Activated naive CD4-positive, alpha-beta T cell treated with anti-CD3 and anti-CD28 coated beads, Interleukin-2, amount 10 ng/mL, durations not matched to agents 7 days and 5 days (primary cell): ENCODE data around the gene KCNE1.
A peak's percentile ranks its signal among the peaks of the same experiment; 100 is the strongest.

ENCODE experiments used
- CTCF ChIA-PET: fragments of 350-600 bp; sonication (Branson Sonifier 250); formaldehyde crosslinking; loops from one replicate; lab custom pipeline; 2021; ENCODE audit warnings: antibody characterized with exemption; lab: Charles Lee
- DNase-seq: peaks from one replicate; pipeline ENCODE4 v3.0.0-alpha.2; 2020
- H3K27ac Mint-ChIP-seq: one replicate; pipeline ENCODE4 v1.8.0; 2021; ENCODE audit warnings: mild to moderate bottlenecking, moderate library complexity, mixed read lengths
- H3K27me3 Mint-ChIP-seq: one replicate; pipeline ENCODE4 v1.8.0; 2021; ENCODE audit warnings: mild to moderate bottlenecking, mixed read lengths
- H3K36me3 Mint-ChIP-seq: one replicate; pipeline ENCODE4 v1.8.0; 2021; ENCODE audit warnings: mixed read lengths
- H3K4me1 Mint-ChIP-seq: one replicate; pipeline ENCODE4 v1.8.0; 2021; ENCODE audit warnings: mixed read lengths
- H3K4me3 Mint-ChIP-seq: one replicate; pipeline ENCODE4 v1.8.0; 2021; ENCODE audit warnings: mild to moderate bottlenecking, moderate library complexity, mixed read lengths
- H3K9me3 Mint-ChIP-seq: one replicate; pipeline ENCODE4 v1.8.0; 2021; ENCODE audit warnings: mixed read lengths

KCNE1 gene

DNA sequence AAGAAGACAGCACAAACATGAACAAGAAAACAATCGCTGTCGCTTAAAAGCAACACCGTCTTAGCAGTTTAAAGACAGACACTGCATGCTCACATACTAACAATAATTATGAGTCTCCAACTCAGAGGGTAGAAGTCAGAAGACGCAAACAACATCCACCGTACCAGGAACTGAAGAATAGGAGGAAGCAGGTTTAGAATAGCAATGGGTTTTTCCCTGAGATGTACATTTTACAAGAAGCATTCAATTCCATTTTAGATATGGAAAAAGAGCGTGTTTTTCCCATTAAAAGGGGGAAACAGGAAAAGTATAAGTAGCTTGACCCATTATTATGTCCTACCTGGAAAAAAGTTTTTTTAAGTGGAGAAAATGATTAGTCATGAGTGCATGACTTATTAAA, 34.5 kb upstream of the KCNE1 start:
- H3K4me1 Mint-ChIP-seq: peaks cover 6% of the 10 kb centered on the region
- CTCF ChIA-PET: no interaction called here
- H3K9me3 Mint-ChIP-seq: peaks cover 2% of the 10 kb centered on the region
- no peaks in the 10 kb centered on the region for H3K36me3 Mint-ChIP-seq
- no peak overlapping the region for H3K27ac Mint-ChIP-seq
- no peak overlapping the region for H3K4me3 Mint-ChIP-seq
- DNase-seq: no peak
- no peaks in the 10 kb centered on the region for H3K27me3 Mint-ChIP-seq

GRCh38 chr21:34545079-34545884, 33.3 kb upstream of the KCNE1 start:
- Mint-ChIP-seq H3K4me1 (peaks cover 6% of the 10 kb centered on the region), H3K27me3 (no peaks in the 10 kb centered on the region), H3K36me3 (no peaks in the 10 kb centered on the region), H3K4me3 (no peak overlapping the region), H3K27ac (no peak overlapping the region), H3K9me3 (peaks cover 2% of the 10 kb centered on the region)
- DNase-seq: no peak
- CTCF ChIA-PET: no interaction called here

DNA sequence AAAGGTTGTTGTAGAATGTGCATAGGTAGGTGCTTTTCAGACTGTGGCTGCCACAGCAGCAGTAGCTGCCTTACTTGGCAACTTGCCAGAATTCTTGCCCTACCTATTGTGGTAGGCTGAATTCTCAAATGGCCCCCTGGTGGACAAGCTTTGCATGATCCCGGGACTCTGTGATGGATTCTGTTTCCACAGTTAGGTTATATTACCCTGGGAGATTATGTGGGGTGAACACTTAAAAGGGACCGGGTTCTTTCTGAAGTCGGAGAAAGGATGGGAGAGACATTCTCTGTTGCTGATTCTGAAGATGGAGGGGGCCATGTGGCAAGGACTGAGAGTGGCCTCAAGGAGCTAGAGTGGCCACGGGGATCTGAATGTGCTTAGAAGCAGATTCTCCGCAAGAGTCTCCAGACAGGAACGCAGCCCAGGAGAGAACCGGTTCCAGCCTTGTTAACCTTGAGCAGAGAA, 32.1 kb upstream of the KCNE1 start:
- Mint-ChIP-seq H3K4me3 (no peak overlapping the region), H3K27ac (no peak overlapping the region), H3K4me1 (peaks cover 6% of the 10 kb centered on the region), H3K36me3 (no peaks in the 10 kb centered on the region), H3K27me3 (no peaks in the 10 kb centered on the region), H3K9me3 (peaks cover 2% of the 10 kb centered on the region)
- DNase-seq: peak; percentile 51
- CTCF ChIA-PET: interaction anchor here (1.4 kb wide), 1 partner anchor 27 kb away, joined by 3 read pairs; no protein-coding TSS in a partner anchor

DNA sequence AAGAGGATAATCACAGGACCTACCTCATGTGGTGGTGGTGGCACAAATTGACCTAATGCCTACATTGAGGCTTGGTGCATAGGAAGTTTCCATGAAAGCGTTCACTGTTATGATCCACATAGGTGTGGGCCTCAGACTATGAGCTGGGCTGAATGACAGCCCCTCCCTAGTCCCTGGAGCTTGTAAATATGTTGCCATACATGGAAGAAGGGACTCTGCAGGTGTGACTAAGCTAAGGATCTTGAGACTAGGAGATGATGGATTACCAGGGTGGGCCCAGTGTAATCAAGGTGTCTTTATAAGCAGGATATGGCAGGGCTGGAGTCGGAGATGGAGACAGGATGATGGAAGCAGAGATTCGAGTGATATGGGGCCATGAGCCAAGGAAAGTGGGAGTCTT, 31.0 kb upstream of the KCNE1 start:
- no peak for DNase-seq
- CTCF ChIA-PET: interaction anchor here (1.4 kb wide), 1 partner anchor 26 kb away, joined by 3 read pairs; no protein-coding TSS in a partner anchor
- no peak overlapping the region for H3K27ac Mint-ChIP-seq
- H3K4me1 Mint-ChIP-seq: peaks cover 6% of the 10 kb centered on the region
- no peaks in the 10 kb centered on the region for H3K27me3 Mint-ChIP-seq
- peaks cover 2% of the 10 kb centered on the region for H3K9me3 Mint-ChIP-seq
- H3K4me3 Mint-ChIP-seq: no peak overlapping the region
- H3K36me3 Mint-ChIP-seq: no peaks in the 10 kb centered on the region

GRCh38 chr21:34540206-34540605, 28.2 kb upstream of the KCNE1 start:
- no peak overlapping the region for H3K4me3 Mint-ChIP-seq
- no peaks in the 10 kb centered on the region for H3K36me3 Mint-ChIP-seq
- H3K27ac Mint-ChIP-seq: no peak overlapping the region
- peaks cover 2% of the 10 kb centered on the region for H3K9me3 Mint-ChIP-seq
- CTCF ChIA-PET: no interaction called here
- no peaks in the 10 kb centered on the region for H3K4me1 Mint-ChIP-seq
- DNase-seq: no peak
- H3K27me3 Mint-ChIP-seq: no peaks in the 10 kb centered on the region

DNA sequence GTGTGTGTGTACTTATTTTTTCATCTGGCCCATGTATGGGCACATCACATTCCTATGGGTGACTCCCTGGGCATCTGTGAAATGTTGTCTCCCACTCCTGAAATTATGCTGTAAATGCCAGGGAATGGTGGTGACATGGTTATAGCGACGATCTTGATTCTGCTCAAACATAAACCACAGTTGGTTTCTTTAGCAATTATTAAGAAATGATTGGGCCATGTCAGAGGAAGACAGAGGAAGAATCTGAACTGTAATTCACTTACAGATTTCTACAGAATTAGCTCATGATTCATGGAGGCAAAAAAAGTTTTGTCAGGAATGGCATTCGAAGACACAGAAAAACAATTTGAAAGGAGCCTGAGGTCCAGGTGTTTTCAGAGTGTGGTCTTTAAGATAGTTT, 25.8 kb upstream of the KCNE1 start:
- H3K9me3 Mint-ChIP-seq: no peaks in the 10 kb centered on the region
- no peak for DNase-seq
- H3K4me1 Mint-ChIP-seq: no peaks in the 10 kb centered on the region
- no peaks in the 10 kb centered on the region for H3K27me3 Mint-ChIP-seq
- no peak overlapping the region for H3K27ac Mint-ChIP-seq
- no peak overlapping the region for H3K4me3 Mint-ChIP-seq
- CTCF ChIA-PET: no interaction called here
- H3K36me3 Mint-ChIP-seq: no peaks in the 10 kb centered on the region

DNA sequence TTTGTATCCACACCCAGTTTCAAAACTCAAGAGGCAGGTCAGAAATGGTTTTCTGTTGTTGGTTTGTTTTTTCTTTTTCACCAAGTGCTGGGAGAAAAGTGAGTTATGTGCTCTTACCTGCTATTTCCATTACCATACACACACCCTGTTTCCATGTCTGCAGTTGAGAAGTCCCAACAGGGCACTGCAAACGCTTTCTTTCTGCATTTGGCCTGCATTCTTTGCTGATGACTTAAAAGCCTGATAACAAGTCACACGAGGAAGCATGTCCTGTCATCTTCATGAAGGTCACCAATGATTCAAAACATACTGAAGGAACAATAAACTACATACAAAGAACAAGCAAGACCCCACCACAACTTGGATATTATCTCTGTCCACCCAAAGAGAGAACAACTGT, 24.8 kb upstream of the KCNE1 start:
- Mint-ChIP-seq H3K9me3 (no peaks in the 10 kb centered on the region), H3K27me3 (no peaks in the 10 kb centered on the region), H3K27ac (no peak overlapping the region), H3K4me1 (no peaks in the 10 kb centered on the region), H3K36me3 (no peaks in the 10 kb centered on the region), H3K4me3 (no peak overlapping the region)
- DNase-seq: no peak
- CTCF ChIA-PET: no interaction called here

GRCh38 chr21:34536311-34536710, 24.3 kb upstream of the KCNE1 start:
- H3K4me1 Mint-ChIP-seq: no peaks in the 10 kb centered on the region
- CTCF ChIA-PET: no interaction called here
- H3K27me3 Mint-ChIP-seq: no peaks in the 10 kb centered on the region
- DNase-seq: no peak
- no peak overlapping the region for H3K4me3 Mint-ChIP-seq
- no peaks in the 10 kb centered on the region for H3K36me3 Mint-ChIP-seq
- no peak overlapping the region for H3K27ac Mint-ChIP-seq
- no peaks in the 10 kb centered on the region for H3K9me3 Mint-ChIP-seq

- H3K9me3 Mint-ChIP-seq: no peaks in the 10 kb centered on the region
- H3K27ac Mint-ChIP-seq: no peak overlapping the region
- H3K36me3 Mint-ChIP-seq: no peaks in the 10 kb centered on the region
- DNase-seq: no peak
- CTCF ChIA-PET: no interaction called here
- H3K27me3 Mint-ChIP-seq: no peaks in the 10 kb centered on the region
- H3K4me1 Mint-ChIP-seq: no peaks in the 10 kb centered on the region
- H3K4me3 Mint-ChIP-seq: no peak overlapping the region
Measured at GRCh38 chr21:34535886-34536285, 23.9 kb upstream of the KCNE1 start.

GRCh38 chr21:34534522-34534921, 22.5 kb upstream of the KCNE1 start:
- CTCF ChIA-PET: no interaction called here
- Mint-ChIP-seq H3K36me3 (no peaks in the 10 kb centered on the region), H3K9me3 (no peaks in the 10 kb centered on the region), H3K27ac (no peak overlapping the region), H3K4me1 (no peaks in the 10 kb centered on the region), H3K4me3 (no peak overlapping the region), H3K27me3 (no peaks in the 10 kb centered on the region)
- DNase-seq: no peak

GRCh38 chr21:34533938-34534337, 21.9 kb upstream of the KCNE1 start:
- Mint-ChIP-seq H3K9me3 (no peaks in the 10 kb centered on the region), H3K27ac (no peak overlapping the region), H3K36me3 (no peaks in the 10 kb centered on the region), H3K4me3 (no peak overlapping the region), H3K4me1 (no peaks in the 10 kb centered on the region), H3K27me3 (no peaks in the 10 kb centered on the region)
- CTCF ChIA-PET: no interaction called here
- no peak for DNase-seq

- Mint-ChIP-seq H3K4me1 (peaks cover 7% of the 10 kb centered on the region), H3K4me3 (no peak overlapping the region), H3K27me3 (peaks cover 3% of the 10 kb centered on the region), H3K36me3 (no peaks in the 10 kb centered on the region), H3K9me3 (no peaks in the 10 kb centered on the region), H3K27ac (no peak overlapping the region)
- CTCF ChIA-PET: no interaction called here
- DNase-seq: no peak
Measured at GRCh38 chr21:34531399-34531798, 19.4 kb upstream of the KCNE1 start.

DNA sequence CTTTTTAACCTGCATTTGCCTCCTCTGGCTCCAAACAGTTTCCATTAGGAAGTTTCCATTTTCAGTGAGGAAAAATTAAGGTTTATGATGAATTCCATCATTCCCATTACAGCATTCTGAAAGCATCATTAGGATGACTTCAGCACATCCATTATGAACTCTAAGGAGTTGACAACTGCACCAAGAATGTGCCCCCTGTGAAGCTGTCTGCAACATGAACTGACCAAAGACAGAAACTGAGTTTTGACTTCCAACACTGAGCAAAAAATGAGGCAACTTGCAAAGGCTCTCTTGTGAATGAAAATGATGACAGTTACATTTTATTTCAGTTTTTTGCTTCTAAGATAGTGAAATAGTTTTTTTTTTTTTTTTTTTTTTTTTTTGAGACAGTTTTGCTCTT, 18.3 kb upstream of the KCNE1 start:
- no peak for DNase-seq

DNA sequence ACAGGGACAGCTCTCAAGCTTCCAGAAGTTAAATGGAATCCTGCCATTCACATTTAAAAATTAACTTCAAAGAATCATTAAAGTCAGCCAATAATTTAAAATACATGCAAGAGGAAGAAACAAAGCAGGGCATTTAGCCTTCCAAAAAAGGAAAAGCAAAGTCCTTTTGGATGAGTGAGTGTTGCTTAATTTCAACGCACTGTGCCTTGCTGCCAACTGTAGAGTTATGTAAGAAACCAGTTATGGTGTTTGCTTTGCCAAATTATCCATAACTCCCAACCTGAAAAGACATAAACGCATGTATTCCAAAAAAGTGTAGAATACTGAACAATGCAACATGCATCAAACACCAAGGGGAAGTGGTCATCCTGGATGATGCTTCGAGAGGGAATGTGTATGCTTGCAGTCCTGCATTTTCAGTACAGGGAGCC, 16.1 kb upstream of the KCNE1 start:
- Mint-ChIP-seq H3K4me3 (no peak overlapping the region), H3K27ac (no peak overlapping the region), H3K4me1 (peaks cover 10% of the 10 kb centered on the region), H3K9me3 (no peaks in the 10 kb centered on the region), H3K36me3 (no peaks in the 10 kb centered on the region), H3K27me3 (peaks cover 3% of the 10 kb centered on the region)
- no peak for DNase-seq
- CTCF ChIA-PET: no interaction called here

More for the DNA sequence above, 18.3 kb upstream of the KCNE1 start:
- CTCF ChIA-PET: no interaction called here
- Mint-ChIP-seq H3K27me3 (peaks cover 3% of the 10 kb centered on the region), H3K4me3 (no peak overlapping the region), H3K27ac (no peak overlapping the region), H3K4me1 (peaks cover 10% of the 10 kb centered on the region), H3K9me3 (no peaks in the 10 kb centered on the region), H3K36me3 (no peaks in the 10 kb centered on the region)

- H3K27ac Mint-ChIP-seq: peak overlapping the region; percentile 62
- H3K4me1 Mint-ChIP-seq: peaks cover 10% of the 10 kb centered on the region
- CTCF ChIA-PET: interaction anchor here (0.6 to 1.2 kb wide), 5 partner anchors 9 to 1402 kb away, joined by 3 to 6 read pairs (median 4); no protein-coding TSS in a partner anchor
- no peaks in the 10 kb centered on the region for H3K36me3 Mint-ChIP-seq
- H3K4me3 Mint-ChIP-seq: peak overlapping the region; percentile 41
- no peaks in the 10 kb centered on the region for H3K9me3 Mint-ChIP-seq
- no peak for DNase-seq
- peaks cover 3% of the 10 kb centered on the region for H3K27me3 Mint-ChIP-seq
Measured at GRCh38 chr21:34526618-34527290, 14.7 kb upstream of the KCNE1 start.
